Pancreas (tissue), 10 donors: ENCODE measurements around the gene DUOXA2. TPM values are rescaled to one million over a fixed set of nuclear protein-coding genes. Genes with fewer than 3 reads are reported as not detected.

Experiments used
- ATAC-seq, 4 donors: fragments of 200-7000 bp; cut with Tn5 transposase; one replicate each; pipeline versions ENCODE4 v1.8.0 to v1.9.1; 2020; ENCODE audit warnings: mild to moderate bottlenecking in 4 of 4, moderate library complexity in 4 of 4
- DNase-seq, 6 donors: peaks; one replicate each; pipeline ENCODE4 v3.0.0-alpha.2; 2020
- FAIRE-seq: peaks from 2 replicates; lab custom pipeline; 2012; peaks lifted over from hg19 to GRCh38; lab: Jason Lieb, UNC
- H3K27ac ChIP-seq, 4 donors: fragments of 200-600 bp; sonication (generic); 1 replicate in 3 of 4; 2 replicates in 1 of 4; pipeline versions ENCODE4 v1.5.0 to v1.8.0; 2020
- H3K27me3 ChIP-seq, 4 donors: fragments of 200-600 bp; one replicate each; pipeline ENCODE4 v1.8.0; 2021
- H3K36me3 ChIP-seq, 3 donors: fragments of 200-600 bp; sonication (generic) in 1 of 3; one replicate each; pipeline versions ENCODE4 v1.5.0 to v1.8.0; 2020 to 2021
- H3K4me1 ChIP-seq, 3 donors: fragments of 200-600 bp; one replicate each; pipeline ENCODE4 v1.8.0; 2021
- H3K4me3 ChIP-seq, 4 donors: fragments of 200-600 bp; sonication (generic) in 2 of 4; one replicate each; pipeline versions ENCODE4 v1.5.0 to v1.8.0; 2020 to 2021
- H3K9me3 ChIP-seq, 4 donors: fragments of 200-600 bp; one replicate each; pipeline ENCODE4 v1.8.0; 2021
- WGBS, 2 donors: extraction: QIAGEN DNeasy Blood & Tissue Kit; methylation state at CpG; one replicate each; pipeline ENCODE4 v1.1.7; 2013; 5-methylcytosine and 5-hydroxymethylcytosine counted together
- intact Hi-C, 3 donors: fragments of 100-400 bp; cut with DNase I; formaldehyde crosslinking; loops; one replicate each; pipeline versions ENCODE4 v1.11.1 to v1.14.2; 2022
- polyA plus RNA-seq, 2 donors: library from polyadenylated mRNA; stranded (reverse); fragments of 200-250 nt; gene quantifications; one replicate each; pipeline ENCODE4 v1.2.3, GENCODE V29; 2013
- total RNA-seq, 6 donors: library from RNA; stranded (reverse); fragmentation: NEBNext Ultra II Directional in 4 of 6; extraction: Animal tissue kit (Norgen Biotek cat#: 25700) in 4 of 6; gene quantifications; one replicate each; pipeline versions ENCODE4 v1.2.1 to v1.2.4, GENCODE V29; 2021 to 2023
- TF ChIP-seq, protein P1 (sequence below), 4 donors: fragments of 200-600 bp; sonication (generic) in 3 of 4; IDR thresholded peaks; one replicate each; pipeline versions ENCODE4 v1.5.0 to v1.8.0; 2021; ENCODE audit warnings: antibody characterized with exemption in 4 of 4
- donor health status: healthy with polysubstance abuse.
- donor health status: DM: no; HTN: no; CAD: no; lungs with moderate emphysema.
- donor health status: DM: no; HTN: no; CAD: no.
- donor health status: control.
- donor health status: control.
- donor health status: Bipolar disorder and iron deficiency.
- donor health status: DM: yes; HTN: yes; CAD: no.
- donor health status: DM: no; HTN: no; CAD: no.
- donor health status: DM: no; HTN: no; CAD: no.
- donor health status: DM: yes; HTN: yes; CAD: no.

Gene DUOXA2
- total and polyA plus RNA-seq, 8 donors = 0.16 to 17.0 (median 0.43) TPM; not detected in 3

DNA sequence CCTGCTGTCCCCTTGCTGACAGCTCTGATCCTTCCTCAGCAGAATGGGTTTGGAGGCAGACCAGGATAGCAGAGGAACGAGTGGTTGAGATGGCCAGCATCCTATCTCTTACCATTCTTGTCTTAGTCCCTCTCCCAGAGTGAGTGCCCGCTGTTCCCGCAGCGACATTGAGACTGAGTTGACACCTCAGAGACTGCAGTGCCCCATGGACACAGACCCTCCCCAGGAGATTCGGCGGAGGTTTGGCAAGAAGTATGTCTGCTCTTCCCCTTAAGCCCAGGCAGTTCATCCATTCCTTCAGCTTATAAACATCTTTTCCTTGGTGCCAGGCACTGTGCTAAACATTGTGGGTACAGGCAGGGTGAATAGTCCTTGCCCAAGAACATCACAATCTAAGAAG, 36.9 kb downstream of the DUOXA2 start:
- no peak for DNase-seq
- ATAC-seq = no peak
- no peak for FAIRE-seq
- Histone ChIP-seq H3K4me1 (no peaks in the 10 kb centered on the region), H3K27ac (no peak overlapping the region), H3K9me3 (no peaks in the 10 kb centered on the region), H3K27me3 (no peaks in the 10 kb centered on the region), H3K4me3 (no peak overlapping the region), H3K36me3 (no peaks in the 10 kb centered on the region)
- TF ChIP-seq, protein P1, sequence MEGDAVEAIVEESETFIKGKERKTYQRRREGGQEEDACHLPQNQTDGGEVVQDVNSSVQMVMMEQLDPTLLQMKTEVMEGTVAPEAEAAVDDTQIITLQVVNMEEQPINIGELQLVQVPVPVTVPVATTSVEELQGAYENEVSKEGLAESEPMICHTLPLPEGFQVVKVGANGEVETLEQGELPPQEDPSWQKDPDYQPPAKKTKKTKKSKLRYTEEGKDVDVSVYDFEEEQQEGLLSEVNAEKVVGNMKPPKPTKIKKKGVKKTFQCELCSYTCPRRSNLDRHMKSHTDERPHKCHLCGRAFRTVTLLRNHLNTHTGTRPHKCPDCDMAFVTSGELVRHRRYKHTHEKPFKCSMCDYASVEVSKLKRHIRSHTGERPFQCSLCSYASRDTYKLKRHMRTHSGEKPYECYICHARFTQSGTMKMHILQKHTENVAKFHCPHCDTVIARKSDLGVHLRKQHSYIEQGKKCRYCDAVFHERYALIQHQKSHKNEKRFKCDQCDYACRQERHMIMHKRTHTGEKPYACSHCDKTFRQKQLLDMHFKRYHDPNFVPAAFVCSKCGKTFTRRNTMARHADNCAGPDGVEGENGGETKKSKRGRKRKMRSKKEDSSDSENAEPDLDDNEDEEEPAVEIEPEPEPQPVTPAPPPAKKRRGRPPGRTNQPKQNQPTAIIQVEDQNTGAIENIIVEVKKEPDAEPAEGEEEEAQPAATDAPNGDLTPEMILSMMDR (IDR thresholded peaks at IDR 0.05) = no peak
- 78 to 89% methylated on average over 6 of the region's 6 CpGs for WGBS, 2 donors
- intact Hi-C loops = no loop called here

DNA sequence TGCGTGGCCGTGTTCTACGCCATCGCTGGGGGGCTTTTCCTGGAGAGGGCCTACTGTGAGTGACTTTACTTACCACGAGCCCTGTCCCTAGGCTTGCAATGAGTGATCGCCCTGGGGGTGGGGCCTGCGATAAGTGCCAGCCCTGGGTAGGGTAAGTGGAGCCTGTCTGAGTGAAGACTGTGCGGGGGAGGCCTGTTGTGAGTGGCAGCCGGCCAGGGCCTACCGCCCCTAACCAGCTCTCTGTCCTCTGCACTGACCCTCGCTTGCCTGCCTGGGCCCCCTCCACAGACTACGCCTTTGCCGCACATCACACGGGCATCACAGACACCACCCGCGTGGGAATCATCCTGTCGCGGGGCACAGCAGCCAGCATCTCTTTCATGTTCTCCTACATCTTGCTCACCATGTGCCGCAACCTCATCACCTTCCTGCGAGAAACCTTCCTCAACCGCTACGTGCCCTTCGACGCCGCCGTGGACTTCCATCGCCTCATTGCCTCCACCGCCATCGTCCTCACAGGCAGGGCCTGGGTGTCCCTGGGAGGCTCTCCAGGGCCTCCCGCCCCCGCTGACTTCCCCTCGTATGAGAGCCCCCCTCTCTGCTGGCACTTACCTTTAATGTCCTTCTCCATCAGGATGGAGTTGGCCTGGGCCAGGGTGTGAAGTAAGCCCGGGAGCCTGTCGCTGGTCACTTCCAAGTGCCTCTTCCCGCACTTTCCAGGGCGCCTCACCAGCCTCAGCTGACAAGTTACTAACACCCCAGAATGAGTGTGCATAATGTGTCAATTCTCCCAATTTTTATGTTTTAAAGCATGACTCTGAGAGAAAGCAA, 38.1 kb downstream of the DUOXA2 start:
- ATAC-seq (peak in 1 of 4 donors; percentile 7), DNase-seq (no peak), FAIRE-seq (no peak)
- 94 to 96% methylated on average over 34 to 36 of the region's 36 CpGs for WGBS, 2 donors
- no peaks in the 10 kb centered on the region for H3K9me3 ChIP-seq
- no peaks in the 10 kb centered on the region for H3K4me1 ChIP-seq
- no peak overlapping the region for H3K4me3 ChIP-seq
- no peaks in the 10 kb centered on the region for H3K36me3 ChIP-seq
- no peaks in the 10 kb centered on the region for H3K27me3 ChIP-seq
- intact Hi-C loops = no loop called here
- TF ChIP-seq, protein P1 (IDR thresholded peaks at IDR 0.05) = no peak
- H3K27ac ChIP-seq = no peak overlapping the region

DNA sequence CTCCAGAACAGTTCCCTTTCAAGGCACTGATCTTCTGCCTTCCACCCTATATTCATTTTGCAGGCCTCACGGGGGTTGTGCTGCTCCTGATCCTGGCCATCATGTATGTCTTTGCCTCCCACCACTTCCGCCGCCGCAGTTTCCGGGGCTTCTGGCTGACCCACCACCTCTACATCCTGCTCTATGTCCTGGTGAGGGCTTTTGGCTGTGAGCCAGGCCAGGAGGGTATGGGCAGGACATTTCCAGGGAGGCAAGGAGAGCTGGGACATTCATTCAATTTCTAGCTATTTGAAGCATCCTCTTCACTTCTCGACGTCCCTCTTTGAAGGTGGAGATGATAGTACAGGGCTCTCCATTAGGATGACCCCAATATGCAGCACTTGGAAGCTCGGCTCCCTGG, 41.6 kb downstream of the DUOXA2 start:
- H3K9me3 ChIP-seq = no peaks in the 10 kb centered on the region
- ATAC-seq = no peak
- no peak for FAIRE-seq
- no peak overlapping the region for H3K4me3 ChIP-seq
- no peaks in the 10 kb centered on the region for H3K36me3 ChIP-seq
- no peak overlapping the region for H3K27ac ChIP-seq
- WGBS, 2 donors = 88 to 95% methylated on average over 8 of the region's 8 CpGs
- intact Hi-C loops = no loop called here
- H3K4me1 ChIP-seq = no peaks in the 10 kb centered on the region
- DNase-seq = peak in 1 of 6 donors; percentile 52
- H3K27me3 ChIP-seq = no peaks in the 10 kb centered on the region
- TF ChIP-seq, protein P1 (IDR thresholded peaks at IDR 0.05) = no peak

DNA sequence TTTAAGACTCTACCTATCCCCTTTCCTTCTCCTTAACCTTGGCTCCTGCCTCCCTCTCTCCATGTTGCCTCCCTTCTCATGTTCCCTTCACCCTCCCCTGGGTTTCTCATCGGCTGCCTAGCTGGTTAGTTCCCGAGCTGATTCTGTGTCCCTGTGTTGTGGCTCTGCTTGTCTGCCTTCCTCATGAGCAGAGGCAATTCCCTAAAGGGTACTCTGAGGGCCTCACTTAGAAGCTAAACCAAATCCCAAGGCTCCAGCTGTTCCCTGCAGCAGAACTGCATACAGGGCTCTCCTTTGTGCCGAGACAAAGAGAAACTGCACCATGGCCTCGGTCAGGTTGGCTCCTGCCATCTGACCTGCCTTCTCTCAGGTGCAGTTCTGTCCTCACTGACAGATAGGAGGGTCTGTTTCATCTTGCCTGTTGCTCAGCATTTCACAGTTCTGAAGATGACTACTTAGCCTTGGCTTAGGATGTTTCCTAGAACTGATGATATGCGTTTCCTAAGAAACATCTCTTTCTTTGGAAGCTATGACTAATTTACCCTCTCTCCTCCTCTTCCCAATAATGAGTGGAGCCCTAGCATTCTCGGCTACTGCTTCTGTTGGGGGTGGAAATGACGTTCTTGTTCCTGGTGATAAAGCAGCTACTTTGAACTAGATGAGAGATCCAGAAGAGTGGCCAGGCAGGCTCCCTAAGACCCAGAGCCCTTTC, 42.8 kb downstream of the DUOXA2 start:
- 86% methylated on average over 7 of the region's 7 CpGs for WGBS, 2 donors
- no peak for FAIRE-seq
- intact Hi-C loops = no loop called here

More for the DNA sequence above, 42.8 kb downstream of the DUOXA2 start:
- TF ChIP-seq, protein P1 (IDR thresholded peaks at IDR 0.05) = no peak
- Histone ChIP-seq H3K9me3 (no peaks in the 10 kb centered on the region), H3K4me1 (no peaks in the 10 kb centered on the region), H3K27me3 (no peaks in the 10 kb centered on the region), H3K4me3 (no peak overlapping the region), H3K27ac (no peak overlapping the region), H3K36me3 (no peaks in the 10 kb centered on the region)
- ATAC-seq (peak in 1 of 4 donors; percentile 23), DNase-seq (peak in 1 of 6 donors; percentile 6)
